ENCODE results near the gene CCDC71L. TPM values are rescaled to one million over a fixed set of nuclear protein-coding genes. Genes with fewer than 3 reads are reported as not detected.

CCDC71L gene
- total RNA-seq, 1 donor from 2014 or later, result 20.3 TPM

DNA sequence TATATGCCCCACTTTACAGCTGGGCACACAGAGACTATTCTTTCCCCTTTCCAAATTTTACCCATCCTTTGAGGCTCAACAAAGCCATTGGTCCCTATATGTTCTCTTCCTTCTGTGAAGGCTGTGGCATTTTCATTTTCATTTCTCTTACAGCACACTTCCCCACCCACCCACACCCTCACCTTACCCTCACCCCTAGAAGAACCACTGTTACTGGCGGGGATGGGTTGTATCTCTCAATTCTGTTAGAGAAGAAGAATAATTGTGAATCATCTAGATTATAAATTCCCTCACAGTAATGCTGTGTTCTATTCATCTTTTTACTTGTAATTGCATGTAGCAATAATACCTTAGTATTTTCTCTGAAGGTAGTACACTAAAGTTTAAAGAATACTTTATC lies 10.2 kb upstream of the CCDC71L start:
- Mint-ChIP-seq H3K27ac (no peak overlapping the region), H3K9me3 (ENCODE audit: low read depth) (peaks cover 14% of the 10 kb centered on the region), H3K4me1 (ENCODE audit: low read depth) (no peaks in the 10 kb centered on the region), H3K27me3 (no peaks in the 10 kb centered on the region), H3K36me3 (ENCODE audit: insufficient read depth) (no peaks in the 10 kb centered on the region), H3K4me3 (ENCODE audit: low read depth) (no peak overlapping the region)
- TF ChIP-seq, protein P1, sequence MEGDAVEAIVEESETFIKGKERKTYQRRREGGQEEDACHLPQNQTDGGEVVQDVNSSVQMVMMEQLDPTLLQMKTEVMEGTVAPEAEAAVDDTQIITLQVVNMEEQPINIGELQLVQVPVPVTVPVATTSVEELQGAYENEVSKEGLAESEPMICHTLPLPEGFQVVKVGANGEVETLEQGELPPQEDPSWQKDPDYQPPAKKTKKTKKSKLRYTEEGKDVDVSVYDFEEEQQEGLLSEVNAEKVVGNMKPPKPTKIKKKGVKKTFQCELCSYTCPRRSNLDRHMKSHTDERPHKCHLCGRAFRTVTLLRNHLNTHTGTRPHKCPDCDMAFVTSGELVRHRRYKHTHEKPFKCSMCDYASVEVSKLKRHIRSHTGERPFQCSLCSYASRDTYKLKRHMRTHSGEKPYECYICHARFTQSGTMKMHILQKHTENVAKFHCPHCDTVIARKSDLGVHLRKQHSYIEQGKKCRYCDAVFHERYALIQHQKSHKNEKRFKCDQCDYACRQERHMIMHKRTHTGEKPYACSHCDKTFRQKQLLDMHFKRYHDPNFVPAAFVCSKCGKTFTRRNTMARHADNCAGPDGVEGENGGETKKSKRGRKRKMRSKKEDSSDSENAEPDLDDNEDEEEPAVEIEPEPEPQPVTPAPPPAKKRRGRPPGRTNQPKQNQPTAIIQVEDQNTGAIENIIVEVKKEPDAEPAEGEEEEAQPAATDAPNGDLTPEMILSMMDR (IDR thresholded peaks at IDR 0.05; ENCODE audit: unreplicated experiment), result no peak
- DNase-seq (ENCODE audit: low spot score, unreplicated experiment), result no peak

DNA sequence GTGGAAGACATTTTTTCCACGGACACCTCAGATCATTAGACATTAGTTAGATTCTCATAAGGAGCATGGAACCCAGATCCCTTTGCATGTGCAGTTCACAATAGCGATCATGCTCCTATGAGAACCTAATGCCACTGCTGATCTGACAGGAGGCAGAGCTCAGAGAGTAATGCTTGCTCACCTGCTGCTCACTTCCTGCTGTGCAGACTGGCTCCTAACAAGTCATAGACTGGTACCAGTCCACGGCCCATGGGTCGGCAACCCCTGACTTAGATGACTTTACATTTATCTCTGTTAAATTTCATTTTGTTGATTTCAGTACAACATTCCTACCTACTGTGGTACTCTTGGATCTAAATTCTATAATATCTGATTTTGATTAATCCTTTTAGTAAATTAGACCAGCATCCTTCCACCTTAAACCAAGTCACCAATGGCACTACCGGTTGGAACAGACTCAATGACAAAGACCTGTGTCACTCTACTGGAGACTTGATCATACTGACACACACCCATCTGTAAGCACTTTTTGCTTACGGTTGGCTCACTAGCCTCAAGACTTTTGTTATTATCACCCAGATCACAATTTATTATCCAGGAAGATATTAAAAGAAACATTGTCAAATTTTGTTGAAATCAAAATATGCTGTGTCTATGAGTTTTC lies 8.0 kb upstream of the CCDC71L start:
- H3K27me3 Mint-ChIP-seq, result peaks cover 3% of the 10 kb centered on the region

DNA sequence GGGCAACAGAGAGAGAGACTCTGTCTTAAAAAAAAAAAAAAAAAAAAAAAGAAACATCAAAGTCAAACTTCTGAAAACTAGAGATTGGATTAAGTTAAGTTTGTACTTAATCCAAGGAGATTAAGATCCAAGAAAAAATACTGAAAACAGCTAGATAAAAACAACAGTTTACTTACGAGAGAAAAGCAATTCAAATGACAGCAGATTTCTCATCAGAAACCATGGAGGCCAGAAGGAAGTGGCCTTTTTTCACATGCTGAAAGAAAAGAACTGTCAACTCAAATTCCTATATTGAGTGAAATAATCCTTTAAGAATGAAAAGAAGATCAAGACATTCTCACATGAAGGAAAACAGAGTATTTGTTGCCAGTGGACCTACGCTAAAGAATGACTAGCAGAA lies 5.4 kb upstream of the CCDC71L start:
- Mint-ChIP-seq H3K36me3 (ENCODE audit: insufficient read depth) (no peaks in the 10 kb centered on the region), H3K4me3 (ENCODE audit: low read depth) (no peak overlapping the region), H3K27ac (no peak overlapping the region), H3K27me3 (peaks cover 3% of the 10 kb centered on the region), H3K4me1 (ENCODE audit: low read depth) (no peaks in the 10 kb centered on the region), H3K9me3 (ENCODE audit: low read depth) (no peaks in the 10 kb centered on the region)
- no peak for DNase-seq (ENCODE audit: low spot score, unreplicated experiment)
- TF ChIP-seq, protein P1 (IDR thresholded peaks at IDR 0.05; ENCODE audit: unreplicated experiment), result no peak

More for the DNA sequence above, 8.0 kb upstream of the CCDC71L start:
- H3K4me1 Mint-ChIP-seq (ENCODE audit: low read depth), result no peaks in the 10 kb centered on the region
- no peak for DNase-seq (ENCODE audit: low spot score, unreplicated experiment)
- H3K4me3 Mint-ChIP-seq (ENCODE audit: low read depth), result no peak overlapping the region
- peaks cover 6% of the 10 kb centered on the region for H3K9me3 Mint-ChIP-seq (ENCODE audit: low read depth)
- TF ChIP-seq, protein P1 (IDR thresholded peaks at IDR 0.05; ENCODE audit: unreplicated experiment), result no peak
- H3K36me3 Mint-ChIP-seq (ENCODE audit: insufficient read depth), result no peaks in the 10 kb centered on the region
- H3K27ac Mint-ChIP-seq, result no peak overlapping the region

DNA sequence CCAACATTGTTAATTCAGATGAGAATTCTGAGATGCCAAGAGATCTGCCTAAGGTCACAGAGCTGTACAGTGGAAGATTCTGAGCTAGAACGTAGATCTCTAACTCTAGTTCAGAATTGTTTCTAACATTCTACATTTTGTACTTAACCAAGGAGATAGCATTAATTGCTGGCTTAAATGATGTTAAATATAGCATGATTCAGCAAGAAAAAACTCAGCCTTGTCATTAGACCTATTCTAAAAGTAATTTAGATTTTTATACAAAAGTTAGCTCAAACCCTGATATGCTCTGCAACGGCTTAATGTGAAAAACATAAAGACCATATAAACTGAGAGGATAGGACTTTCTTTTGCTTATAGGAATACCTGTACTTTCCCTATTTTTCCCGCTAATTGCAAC lies 3.4 kb upstream of the CCDC71L start:
- Mint-ChIP-seq H3K4me3 (ENCODE audit: low read depth) (no peak overlapping the region), H3K27ac (no peak overlapping the region), H3K36me3 (ENCODE audit: insufficient read depth) (no peaks in the 10 kb centered on the region), H3K27me3 (peaks cover 3% of the 10 kb centered on the region), H3K4me1 (ENCODE audit: low read depth) (no peaks in the 10 kb centered on the region), H3K9me3 (ENCODE audit: low read depth) (no peaks in the 10 kb centered on the region)
- TF ChIP-seq, protein P1 (IDR thresholded peaks at IDR 0.05; ENCODE audit: unreplicated experiment), result no peak
- no peak for DNase-seq (ENCODE audit: low spot score, unreplicated experiment)

DNA sequence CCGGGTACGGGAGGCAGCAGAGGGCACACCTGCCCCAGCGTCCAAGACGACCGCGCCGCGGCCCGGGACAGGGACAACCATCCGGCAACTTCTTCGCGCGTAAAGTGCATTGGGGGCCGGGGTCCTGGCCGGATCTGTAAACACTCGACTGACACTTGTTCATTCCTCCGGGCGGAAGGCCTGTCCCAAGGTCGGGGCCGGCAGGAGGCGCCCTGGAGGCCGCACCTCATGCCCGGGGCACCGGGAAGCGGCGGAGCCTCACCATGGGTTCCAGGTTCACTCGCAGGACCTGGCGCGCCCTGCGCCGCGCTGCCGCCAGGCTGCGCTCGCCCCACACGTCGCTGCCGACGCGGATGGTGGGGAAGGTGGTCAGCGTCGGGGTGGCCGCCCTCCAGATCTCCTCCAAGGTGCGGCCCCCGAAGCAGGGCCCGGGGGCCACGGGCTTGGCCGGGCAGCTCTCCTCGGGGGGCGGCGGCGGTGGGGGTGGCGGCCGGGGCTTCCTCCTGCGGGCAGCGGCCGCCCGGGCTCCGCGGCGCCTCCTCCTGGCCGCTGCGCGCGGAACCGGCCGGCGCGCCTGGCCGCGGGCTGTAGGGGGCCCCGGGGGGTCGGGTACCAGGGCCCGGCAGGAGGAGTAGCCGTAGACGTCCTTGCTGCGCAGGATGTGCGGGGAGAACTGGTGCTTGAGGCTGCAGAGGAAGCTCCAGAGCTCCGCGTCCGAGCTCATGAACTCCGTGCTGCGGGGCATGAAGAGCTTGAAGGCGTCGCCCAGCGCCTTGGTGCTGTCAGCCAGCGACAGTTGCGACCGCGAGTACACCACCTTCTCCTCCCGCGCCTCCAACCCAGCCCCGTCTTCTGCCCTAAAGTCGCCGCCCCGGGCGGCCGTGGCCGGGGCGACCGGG lies 746 bp downstream of the CCDC71L start:
- peak overlapping the region; percentile 91 for H3K27ac Mint-ChIP-seq

More for the DNA sequence above, 746 bp downstream of the CCDC71L start:
- Mint-ChIP-seq H3K9me3 (ENCODE audit: low read depth) (no peaks in the 10 kb centered on the region), H3K4me1 (ENCODE audit: low read depth) (peaks cover 11% of the 10 kb centered on the region), H3K27me3 (peaks cover 3% of the 10 kb centered on the region), H3K4me3 (ENCODE audit: low read depth) (peak overlapping the region; percentile 77), H3K36me3 (ENCODE audit: insufficient read depth) (no peaks in the 10 kb centered on the region)
- peak; percentile 75 for DNase-seq (ENCODE audit: low spot score, unreplicated experiment)
- TF ChIP-seq, protein P1 (IDR thresholded peaks at IDR 0.05; ENCODE audit: unreplicated experiment), result peak; percentile 91
